H1 (cell line): Measurements from ENCODE around the gene PACS1.

ENCODE experiments used
- CBX5 ChIP-seq: fragments of 300-800, 300-1000 bp; sonication (generic); IDR thresholded peaks from 2 replicates; pipeline ENCODE4 v1.7.1; 2016; ENCODE audit warnings: antibody characterized with exemption, low read length, low read depth
- CREB1 ChIP-seq: IDR thresholded peaks from 2 replicates; pipeline ENCODE4 v1.6.1; 2012; ENCODE audit warnings: inconsistent platforms
- EP300 ChIP-seq, 2 experiments: IDR thresholded peaks; 1 replicate in 1 of 2; 2 replicates in 1 of 2; pipeline ENCODE4 v1.6.1; 2011 to 2012; ENCODE audit warnings: low read depth in 2 of 2, low read length in 2 of 2, mild to moderate bottlenecking in 2 of 2, borderline replicate concordance in 1 of 2, inconsistent platforms in 1 of 2, moderate library complexity in 1 of 2
- EZH2 ChIP-seq: fragments of 200-600 bp; sonication (generic); IDR thresholded peaks from 2 replicates; pipeline ENCODE4 v1.7.1; 2012; ENCODE audit warnings: low read depth, mild to moderate bottlenecking, moderate library complexity, low read length, inconsistent platforms; ENCODE audit not compliant: severe bottlenecking
- JUND ChIP-seq: IDR thresholded peaks from 2 replicates; pipeline ENCODE4 v1.6.1; 2011; ENCODE audit warnings: mild to moderate bottlenecking, improper control_type of control experiment, low read length
- POLR2A ChIP-seq, 2 experiments: IDR thresholded peaks; 1 replicate in 1 of 2; 2 replicates in 1 of 2; pipeline ENCODE4 v1.6.1; 2011; ENCODE audit warnings: low read depth in 2 of 2, low read length in 2 of 2, mild to moderate bottlenecking in 2 of 2; ENCODE audit errors: control extremely low read depth in 1 of 2
- POLR2AphosphoS5 ChIP-seq: IDR thresholded peaks from 2 replicates; pipeline ENCODE4 v1.6.1; 2011; ENCODE audit warnings: low read depth, low read length
- RBBP5 ChIP-seq: IDR thresholded peaks from 2 replicates; pipeline ENCODE4 v1.7.1; 2012; ENCODE audit warnings: low read depth, mild to moderate bottlenecking, inconsistent platforms, low read length, moderate library complexity, borderline replicate concordance
- TAF7 ChIP-seq: optimal IDR thresholded peaks from 2 replicates; pipeline ENCODE3; 2011; ENCODE audit warnings: low read depth, mild to moderate bottlenecking, inconsistent platforms, low read length, moderate library complexity, borderline replicate concordance
- TEAD4 ChIP-seq: IDR thresholded peaks from 2 replicates; pipeline ENCODE4 v1.6.1; 2012; ENCODE audit warnings: low read depth, low read length, inconsistent platforms, mixed read lengths
- ZNF274 ChIP-seq: IDR thresholded peaks from 2 replicates; pipeline ENCODE4 v1.7.0; 2012; ENCODE audit warnings: low read length, borderline replicate concordance; ENCODE audit errors: extremely low read depth
- TF ChIP-seq, protein P1 (sequence below), 3 experiments: IDR thresholded peaks; 1 replicate in 2 of 3; 2 replicates in 1 of 3; pipeline versions ENCODE4 v1.5.1 to v1.6.1; 2011; ENCODE audit warnings: low read length in 3 of 3, mild to moderate bottlenecking in 3 of 3, inconsistent platforms in 2 of 3, low read depth in 1 of 3, moderate library complexity in 1 of 3; ENCODE audit not compliant: insufficient read depth in 1 of 3; ENCODE audit errors: control extremely low read depth in 1 of 3

DNA sequence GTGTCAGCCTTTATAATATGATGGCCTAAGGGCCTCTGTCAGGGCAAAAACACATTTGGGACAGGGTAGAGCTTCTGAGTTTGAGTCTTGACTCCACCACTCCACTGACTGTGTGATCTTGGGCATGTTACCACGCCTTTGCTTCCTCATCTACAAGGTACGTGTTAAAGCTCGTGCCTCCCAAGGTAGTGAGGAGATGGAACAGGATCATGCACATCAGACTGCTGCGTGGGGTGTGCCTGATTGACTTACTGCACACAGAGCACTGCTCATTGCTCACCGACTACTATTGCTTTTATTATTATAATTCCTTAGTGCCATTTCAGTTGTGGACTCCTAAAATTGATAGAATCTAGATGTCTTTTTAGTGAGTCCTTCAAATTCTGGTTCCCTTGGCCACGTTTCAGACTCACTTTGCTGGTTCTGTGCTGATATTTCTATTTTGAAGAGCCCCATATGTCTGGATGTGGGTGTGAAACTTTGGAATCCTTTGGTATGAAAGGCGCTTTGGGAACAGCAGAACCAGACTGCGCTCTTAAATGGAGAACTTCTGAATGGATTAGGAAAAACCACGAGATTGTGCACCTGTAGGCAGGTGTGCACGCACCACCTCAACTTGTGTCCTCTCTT, 154.3 kb downstream of the PACS1 start:
- TF ChIP-seq POLR2A (IDR thresholded peaks at IDR 0.05; ENCODE audit: control extremely low read depth in 1 of 2, low read depth in 2 of 2, low read length in 2 of 2) (no peak), CREB1 (no peak), EZH2 (no peak), TEAD4 (no peak), POLR2AphosphoS5 (no peak), ZNF274 (no peak), CBX5 (no peak), JUND (no peak), EP300 (IDR thresholded peaks at IDR 0.05; ENCODE audit: borderline replicate concordance in 1 of 2, low read depth in 2 of 2, low read length in 2 of 2) (no peak), TAF7 (no peak), RBBP5 (no peak)
- TF ChIP-seq, protein P1, sequence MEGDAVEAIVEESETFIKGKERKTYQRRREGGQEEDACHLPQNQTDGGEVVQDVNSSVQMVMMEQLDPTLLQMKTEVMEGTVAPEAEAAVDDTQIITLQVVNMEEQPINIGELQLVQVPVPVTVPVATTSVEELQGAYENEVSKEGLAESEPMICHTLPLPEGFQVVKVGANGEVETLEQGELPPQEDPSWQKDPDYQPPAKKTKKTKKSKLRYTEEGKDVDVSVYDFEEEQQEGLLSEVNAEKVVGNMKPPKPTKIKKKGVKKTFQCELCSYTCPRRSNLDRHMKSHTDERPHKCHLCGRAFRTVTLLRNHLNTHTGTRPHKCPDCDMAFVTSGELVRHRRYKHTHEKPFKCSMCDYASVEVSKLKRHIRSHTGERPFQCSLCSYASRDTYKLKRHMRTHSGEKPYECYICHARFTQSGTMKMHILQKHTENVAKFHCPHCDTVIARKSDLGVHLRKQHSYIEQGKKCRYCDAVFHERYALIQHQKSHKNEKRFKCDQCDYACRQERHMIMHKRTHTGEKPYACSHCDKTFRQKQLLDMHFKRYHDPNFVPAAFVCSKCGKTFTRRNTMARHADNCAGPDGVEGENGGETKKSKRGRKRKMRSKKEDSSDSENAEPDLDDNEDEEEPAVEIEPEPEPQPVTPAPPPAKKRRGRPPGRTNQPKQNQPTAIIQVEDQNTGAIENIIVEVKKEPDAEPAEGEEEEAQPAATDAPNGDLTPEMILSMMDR (IDR thresholded peaks at IDR 0.05; ENCODE audit: control extremely low read depth in 1 of 3, insufficient read depth in 1 of 3, low read depth in 1 of 3, low read length in 3 of 3), result no peak
